WTC11 (cell line): ENCODE results near the gene AXDND1. TPM values are rescaled to one million over a fixed set of nuclear protein-coding genes. Genes with fewer than 3 reads are reported as not detected.

Experiments used
- ATAC-seq: fragments of 200-7000 bp; cut with Tn5 transposase; 2 replicates; pipeline ENCODE4 v1.10.0; 2021; ENCODE audit warnings: mild to moderate bottlenecking, moderate library complexity
- CTCF ChIA-PET: fragments of 300-600 bp; sonication (Branson Sonifier 250); formaldehyde crosslinking; loops from one replicate; lab custom pipeline; 2021; ENCODE audit warnings: antibody characterized with exemption; lab: Charles Lee
- POLR2A ChIA-PET: fragments of 350-600 bp; sonication (Branson Sonifier 250); formaldehyde crosslinking; loops from one replicate; lab custom pipeline; 2021; ENCODE audit warnings: antibody characterized with exemption; lab: Charles Lee
- DNase-seq: peaks from one replicate; pipeline ENCODE4 v3.0.0; 2021; ENCODE audit warnings: low spot score
- H3K27ac Mint-ChIP-seq: 2 replicates; pipeline ENCODE4 v1.8.0; 2021; ENCODE audit warnings: mixed read lengths
- H3K27me3 Mint-ChIP-seq: 2 replicates; pipeline ENCODE4 v1.8.0; 2021; ENCODE audit warnings: low read depth, mild to moderate bottlenecking, moderate library complexity, mixed read lengths
- H3K36me3 Mint-ChIP-seq: 2 replicates; pipeline ENCODE4 v1.8.0; 2021; ENCODE audit warnings: mixed read lengths
- H3K4me1 Mint-ChIP-seq: 2 replicates; pipeline ENCODE4 v1.8.0; 2022; ENCODE audit warnings: mixed read lengths
- H3K4me3 Mint-ChIP-seq: 2 replicates; pipeline ENCODE4 v1.8.0; 2021; ENCODE audit warnings: mild to moderate bottlenecking, moderate library complexity, mixed read lengths
- H3K9me3 Mint-ChIP-seq: 2 replicates; pipeline ENCODE4 v1.8.0; 2021; ENCODE audit warnings: mixed read lengths
- EMX1 ChIP-seq: fragments of 250-450 bp; sonication (Bioruptor Pico); IDR thresholded peaks from 2 replicates; pipeline ENCODE4 v1.8.0; 2021; ENCODE audit warnings: mild to moderate bottlenecking
- FOXP1 ChIP-seq: sonication (generic); formaldehyde crosslinking; IDR thresholded peaks from 2 replicates; pipeline ENCODE4 v1.8.0; 2022; ENCODE audit warnings: missing genetic modification reagents, mild to moderate bottlenecking, moderate library complexity, borderline replicate concordance
- JAZF1 ChIP-seq: fragments of 250-450 bp; sonication (Bioruptor Pico); IDR thresholded peaks from 2 replicates; pipeline ENCODE4 v1.9.0; 2021; ENCODE audit warnings: moderate library complexity, mild to moderate bottlenecking, inconsistent platforms
- MXD4 ChIP-seq: fragments of 250-450 bp; sonication (Bioruptor Pico); IDR thresholded peaks from 2 replicates; pipeline ENCODE4 v1.8.0; 2021; ENCODE audit warnings: mild to moderate bottlenecking, moderate library complexity, borderline replicate concordance
- NFYB ChIP-seq: sonication (generic); formaldehyde crosslinking; conservative IDR thresholded peaks from 2 replicates; pipeline ENCODE4 v1.8.0; 2022; ENCODE audit warnings: low read depth, missing genetic modification reagents
- PRRX2 ChIP-seq: fragments of 250-450 bp; sonication (Bioruptor Pico); IDR thresholded peaks from 2 replicates; pipeline ENCODE4 v1.8.0; 2021; ENCODE audit warnings: mild to moderate bottlenecking
- SP1 ChIP-seq: sonication (generic); formaldehyde crosslinking; conservative IDR thresholded peaks from 2 replicates; pipeline ENCODE4 v1.8.1; 2022; ENCODE audit warnings: missing genetic modification reagents
- TEAD4 ChIP-seq: sonication (generic); formaldehyde crosslinking; IDR thresholded peaks from 2 replicates; pipeline ENCODE4 v1.8.0; 2022; ENCODE audit warnings: mild to moderate bottlenecking, missing genetic modification reagents
- TP53 ChIP-seq: sonication (generic); formaldehyde crosslinking; IDR thresholded peaks from 2 replicates; pipeline ENCODE4 v1.8.1; 2023; ENCODE audit warnings: mild to moderate bottlenecking, missing genetic modification reagents
- ZNF232 ChIP-seq: sonication (generic); formaldehyde crosslinking; IDR thresholded peaks from 2 replicates; pipeline ENCODE4 v1.8.0; 2022; ENCODE audit warnings: mild to moderate bottlenecking, missing genetic modification reagents
- ZNF263 ChIP-seq: sonication (generic); formaldehyde crosslinking; IDR thresholded peaks from 2 replicates; pipeline ENCODE4 v1.8.1; 2022; ENCODE audit warnings: low read depth, mild to moderate bottlenecking, moderate library complexity, missing genetic modification reagents
- ZNF396 ChIP-seq: fragments of 250-450 bp; sonication (Bioruptor Pico); IDR thresholded peaks from 2 replicates; pipeline ENCODE4 v1.8.0; 2021; ENCODE audit warnings: mild to moderate bottlenecking, moderate library complexity, borderline replicate concordance
- ZNF671 ChIP-seq: fragments of 250-450 bp; sonication (Bioruptor Pico); IDR thresholded peaks from 2 replicates; pipeline ENCODE4 v1.8.0; 2021; ENCODE audit warnings: mild to moderate bottlenecking
- total RNA-seq: library from RNA; stranded (reverse); gene quantifications from 3 replicates; pipeline ENCODE4 v1.2.3, GENCODE V29; 2021
- TF ChIP-seq, protein P1 (sequence below): sonication (generic); formaldehyde crosslinking; IDR thresholded peaks from 2 replicates; pipeline ENCODE4 v1.8.1; 2022; ENCODE audit warnings: mild to moderate bottlenecking, moderate library complexity, missing genetic modification reagents
- TF ChIP-seq, protein P2 (sequence below): sonication (generic); formaldehyde crosslinking; IDR thresholded peaks from 2 replicates; pipeline ENCODE4 v1.8.1; 2022; ENCODE audit warnings: low read depth, missing genetic modification reagents, borderline replicate concordance
- TF ChIP-seq, protein P3 (sequence below): sonication (generic); formaldehyde crosslinking; IDR thresholded peaks from 2 replicates; pipeline ENCODE4 v1.8.1; 2023; ENCODE audit warnings: mild to moderate bottlenecking, missing genetic modification reagents, moderate library complexity
- TF ChIP-seq, protein P4 (sequence below): sonication (generic); formaldehyde crosslinking; IDR thresholded peaks from 2 replicates; pipeline ENCODE4 v1.8.0; 2022; ENCODE audit warnings: mild to moderate bottlenecking, missing genetic modification reagents
- TF ChIP-seq, protein P5 (sequence below): fragments of 250-450 bp; sonication (Bioruptor Pico); conservative IDR thresholded peaks from 2 replicates; pipeline ENCODE4 v1.9.0; 2021; ENCODE audit warnings: mild to moderate bottlenecking
- TF ChIP-seq, protein P6 (sequence below): fragments of 250-450 bp; sonication (Bioruptor Pico); IDR thresholded peaks from 2 replicates; pipeline ENCODE4 v2.1.2; 2022; ENCODE audit warnings: mild to moderate bottlenecking, moderate library complexity
- TF ChIP-seq, protein P7 (sequence below): fragments of 250-450 bp; sonication (Bioruptor Pico); IDR thresholded peaks from 2 replicates; pipeline ENCODE4 v1.9.0; 2021; ENCODE audit warnings: mild to moderate bottlenecking

The AXDND1 gene
- total RNA-seq, 1 experiment from 2014 or later: not detected

DNA sequence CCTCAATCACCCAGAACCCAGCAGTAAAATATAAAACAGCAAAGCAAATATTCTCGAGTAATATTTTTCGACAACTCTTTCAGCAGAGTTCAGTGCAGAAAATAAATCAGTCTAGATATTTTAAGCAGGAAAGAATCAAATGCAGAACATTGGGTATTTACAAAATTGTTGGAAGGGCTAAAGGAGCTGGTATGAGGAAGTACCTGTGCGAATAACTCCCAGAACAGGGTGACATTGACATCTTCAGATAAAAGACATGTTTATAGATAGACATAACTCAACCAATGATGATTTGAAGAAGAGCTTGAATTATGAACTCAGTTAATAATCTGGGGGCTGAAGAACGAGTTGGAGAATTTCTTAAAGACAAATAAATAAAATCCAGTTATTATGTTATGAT is 6.4 kb downstream of the AXDND1 start (continued):
- TF ChIP-seq MXD4: no peak
- no peak for TF ChIP-seq ZNF232 (CRISPR knock-in tag)
- no peak for TF ChIP-seq NFYB
- TF ChIP-seq FOXP1: no peak
- TF ChIP-seq, protein P1, sequence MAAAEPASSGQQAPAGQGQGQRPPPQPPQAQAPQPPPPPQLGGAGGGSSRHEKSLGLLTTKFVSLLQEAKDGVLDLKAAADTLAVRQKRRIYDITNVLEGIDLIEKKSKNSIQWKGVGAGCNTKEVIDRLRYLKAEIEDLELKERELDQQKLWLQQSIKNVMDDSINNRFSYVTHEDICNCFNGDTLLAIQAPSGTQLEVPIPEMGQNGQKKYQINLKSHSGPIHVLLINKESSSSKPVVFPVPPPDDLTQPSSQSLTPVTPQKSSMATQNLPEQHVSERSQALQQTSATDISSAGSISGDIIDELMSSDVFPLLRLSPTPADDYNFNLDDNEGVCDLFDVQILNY: no peak
- TF ChIP-seq, protein P2, sequence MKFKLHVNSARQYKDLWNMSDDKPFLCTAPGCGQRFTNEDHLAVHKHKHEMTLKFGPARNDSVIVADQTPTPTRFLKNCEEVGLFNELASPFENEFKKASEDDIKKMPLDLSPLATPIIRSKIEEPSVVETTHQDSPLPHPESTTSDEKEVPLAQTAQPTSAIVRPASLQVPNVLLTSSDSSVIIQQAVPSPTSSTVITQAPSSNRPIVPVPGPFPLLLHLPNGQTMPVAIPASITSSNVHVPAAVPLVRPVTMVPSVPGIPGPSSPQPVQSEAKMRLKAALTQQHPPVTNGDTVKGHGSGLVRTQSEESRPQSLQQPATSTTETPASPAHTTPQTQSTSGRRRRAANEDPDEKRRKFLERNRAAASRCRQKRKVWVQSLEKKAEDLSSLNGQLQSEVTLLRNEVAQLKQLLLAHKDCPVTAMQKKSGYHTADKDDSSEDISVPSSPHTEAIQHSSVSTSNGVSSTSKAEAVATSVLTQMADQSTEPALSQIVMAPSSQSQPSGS (CRISPR knock-in tag): no peak
- TF ChIP-seq, protein P3, sequence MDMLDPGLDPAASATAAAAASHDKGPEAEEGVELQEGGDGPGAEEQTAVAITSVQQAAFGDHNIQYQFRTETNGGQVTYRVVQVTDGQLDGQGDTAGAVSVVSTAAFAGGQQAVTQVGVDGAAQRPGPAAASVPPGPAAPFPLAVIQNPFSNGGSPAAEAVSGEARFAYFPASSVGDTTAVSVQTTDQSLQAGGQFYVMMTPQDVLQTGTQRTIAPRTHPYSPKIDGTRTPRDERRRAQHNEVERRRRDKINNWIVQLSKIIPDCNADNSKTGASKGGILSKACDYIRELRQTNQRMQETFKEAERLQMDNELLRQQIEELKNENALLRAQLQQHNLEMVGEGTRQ (CRISPR knock-in tag): no peak
- TF ChIP-seq TP53 (CRISPR knock-in tag): no peak
- TF ChIP-seq, protein P4, sequence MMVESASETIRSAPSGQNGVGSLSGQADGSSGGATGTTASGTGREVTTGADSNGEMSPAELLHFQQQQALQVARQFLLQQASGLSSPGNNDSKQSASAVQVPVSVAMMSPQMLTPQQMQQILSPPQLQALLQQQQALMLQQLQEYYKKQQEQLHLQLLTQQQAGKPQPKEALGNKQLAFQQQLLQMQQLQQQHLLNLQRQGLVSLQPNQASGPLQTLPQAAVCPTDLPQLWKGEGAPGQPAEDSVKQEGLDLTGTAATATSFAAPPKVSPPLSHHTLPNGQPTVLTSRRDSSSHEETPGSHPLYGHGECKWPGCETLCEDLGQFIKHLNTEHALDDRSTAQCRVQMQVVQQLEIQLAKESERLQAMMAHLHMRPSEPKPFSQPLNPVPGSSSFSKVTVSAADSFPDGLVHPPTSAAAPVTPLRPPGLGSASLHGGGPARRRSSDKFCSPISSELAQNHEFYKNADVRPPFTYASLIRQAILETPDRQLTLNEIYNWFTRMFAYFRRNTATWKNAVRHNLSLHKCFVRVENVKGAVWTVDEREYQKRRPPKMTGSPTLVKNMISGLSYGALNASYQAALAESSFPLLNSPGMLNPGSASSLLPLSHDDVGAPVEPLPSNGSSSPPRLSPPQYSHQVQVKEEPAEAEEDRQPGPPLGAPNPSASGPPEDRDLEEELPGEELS (CRISPR knock-in tag): no peak
- no peak for TF ChIP-seq ZNF263 (CRISPR knock-in tag)

DNA sequence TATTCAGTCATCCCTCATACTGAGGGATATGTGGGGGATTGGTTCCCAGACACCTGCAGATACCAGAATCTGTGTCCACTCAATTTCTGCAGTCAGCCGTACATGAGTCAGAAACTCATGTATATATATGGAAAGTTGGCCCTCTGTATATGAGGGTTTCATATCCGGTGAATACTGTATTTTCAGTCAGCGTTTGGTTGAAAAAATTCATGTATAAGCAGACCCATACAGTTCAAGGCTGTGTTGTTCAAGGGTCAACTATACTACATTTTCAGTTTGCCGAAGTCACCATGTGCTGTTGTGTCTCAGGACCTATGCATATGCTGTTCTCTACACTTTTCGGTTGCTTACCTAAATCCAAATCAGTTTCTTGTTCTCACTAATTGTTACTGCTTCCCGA is 10.5 kb downstream of the AXDND1 start:
- Mint-ChIP-seq H3K9me3 (no peaks in the 10 kb centered on the region), H3K4me3 (no peak overlapping the region), H3K27me3 (no peaks in the 10 kb centered on the region), H3K36me3 (no peaks in the 10 kb centered on the region), H3K4me1 (no peaks in the 10 kb centered on the region), H3K27ac (no peak overlapping the region)
- TF ChIP-seq TEAD4 (CRISPR knock-in tag): no peak
- no peak for TF ChIP-seq ZNF671 (CRISPR knock-in tag)
- POLR2A ChIA-PET: no interaction called here
- CTCF ChIA-PET: no interaction called here
- no peak for DNase-seq
- ATAC-seq: no peak

DNA sequence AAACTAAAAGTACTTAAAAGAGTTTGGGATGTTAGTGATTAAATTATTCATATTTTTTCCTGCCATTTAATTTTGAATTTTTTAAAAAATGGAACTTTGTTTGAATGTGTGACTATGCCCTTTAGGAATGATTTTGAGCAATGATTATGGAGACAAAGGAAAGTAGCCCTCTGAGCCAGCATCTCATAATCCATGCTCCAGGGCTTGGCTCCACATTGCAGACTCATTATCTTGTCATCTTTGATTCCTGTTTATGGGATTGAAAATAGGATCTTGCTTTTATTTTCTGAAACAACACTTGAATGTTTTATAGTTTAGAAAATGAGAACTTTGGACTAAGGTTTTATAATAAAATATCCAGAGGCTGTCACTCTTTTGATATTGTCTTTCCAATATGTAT is 14.5 kb downstream of the AXDND1 start:
- ChIA-PET CTCF (no interaction called here), POLR2A (no interaction called here)
- Mint-ChIP-seq H3K27ac (no peak overlapping the region), H3K36me3 (no peaks in the 10 kb centered on the region), H3K9me3 (no peaks in the 10 kb centered on the region), H3K27me3 (no peaks in the 10 kb centered on the region), H3K4me3 (no peak overlapping the region), H3K4me1 (no peaks in the 10 kb centered on the region)
- DNase-seq: no peak
- ATAC-seq: no peak
- TF ChIP-seq ZNF396 (no peak), TP53 (CRISPR knock-in tag) (no peak)
- TF ChIP-seq, protein P5, sequence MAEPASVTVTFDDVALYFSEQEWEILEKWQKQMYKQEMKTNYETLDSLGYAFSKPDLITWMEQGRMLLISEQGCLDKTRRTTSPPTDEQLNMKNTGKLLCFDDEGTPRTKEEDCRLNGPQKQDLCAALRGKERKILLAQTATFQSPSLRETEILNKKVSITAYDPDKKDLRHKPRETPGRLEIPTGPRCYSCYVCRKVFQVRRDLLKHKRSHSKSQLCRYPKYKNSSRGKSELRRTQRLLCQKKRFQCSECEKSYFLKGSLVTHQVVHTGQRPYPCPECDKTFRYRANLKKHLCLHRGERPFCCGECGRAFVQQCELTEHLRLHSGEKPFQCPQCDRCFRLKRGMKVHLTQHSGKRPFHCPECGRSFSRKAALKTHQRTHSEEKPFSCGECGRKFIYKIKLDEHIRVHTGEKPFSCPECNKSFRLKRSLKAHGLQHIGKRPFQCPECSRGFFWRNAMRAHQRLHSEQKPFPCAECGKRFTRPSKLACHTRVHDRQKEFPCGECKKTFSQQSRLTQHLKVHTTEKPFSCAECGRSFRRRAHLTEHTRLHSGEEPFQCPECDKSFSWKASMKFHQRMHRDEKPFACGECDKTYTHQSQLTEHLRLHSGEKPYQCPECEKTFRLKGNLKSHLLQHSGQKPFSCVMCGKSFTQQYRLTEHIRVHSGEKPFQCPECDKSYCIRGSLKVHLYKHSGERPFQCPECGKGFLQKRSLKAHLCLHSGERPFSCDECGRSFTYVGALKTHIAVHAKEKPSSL (CRISPR knock-in tag): no peak

DNA sequence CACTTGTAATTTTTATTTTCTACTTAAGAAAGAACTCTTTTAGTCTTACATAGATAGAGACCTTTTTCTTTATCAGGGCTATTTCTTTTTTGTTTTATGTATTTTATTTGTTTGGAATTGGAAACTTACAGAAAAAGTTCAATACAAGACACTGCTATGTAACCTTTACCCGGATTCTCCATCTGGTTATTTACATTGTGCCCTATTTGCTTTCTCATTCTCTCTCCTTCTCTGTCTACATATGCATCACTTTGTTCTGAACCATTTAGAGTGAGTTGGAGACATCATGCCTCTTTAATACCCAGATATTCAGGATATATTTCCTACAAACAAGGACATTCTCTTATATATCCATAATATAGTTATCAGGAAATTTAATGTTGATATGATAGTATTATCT is 18.3 kb downstream of the AXDND1 start:
- H3K36me3 Mint-ChIP-seq: no peaks in the 10 kb centered on the region
- CTCF ChIA-PET: no interaction called here
- TF ChIP-seq, protein P6, sequence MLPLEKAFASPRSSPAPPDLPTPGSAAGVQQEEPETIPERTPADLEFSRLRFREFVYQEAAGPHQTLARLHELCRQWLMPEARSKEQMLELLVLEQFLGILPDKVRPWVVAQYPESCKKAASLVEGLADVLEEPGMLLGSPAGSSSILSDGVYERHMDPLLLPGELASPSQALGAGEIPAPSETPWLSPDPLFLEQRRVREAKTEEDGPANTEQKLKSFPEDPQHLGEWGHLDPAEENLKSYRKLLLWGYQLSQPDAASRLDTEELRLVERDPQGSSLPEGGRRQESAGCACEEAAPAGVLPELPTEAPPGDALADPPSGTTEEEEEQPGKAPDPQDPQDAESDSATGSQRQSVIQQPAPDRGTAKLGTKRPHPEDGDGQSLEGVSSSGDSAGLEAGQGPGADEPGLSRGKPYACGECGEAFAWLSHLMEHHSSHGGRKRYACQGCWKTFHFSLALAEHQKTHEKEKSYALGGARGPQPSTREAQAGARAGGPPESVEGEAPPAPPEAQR (CRISPR knock-in tag): no peak
- TF ChIP-seq EMX1 (CRISPR knock-in tag): no peak
- TF ChIP-seq, protein P7, sequence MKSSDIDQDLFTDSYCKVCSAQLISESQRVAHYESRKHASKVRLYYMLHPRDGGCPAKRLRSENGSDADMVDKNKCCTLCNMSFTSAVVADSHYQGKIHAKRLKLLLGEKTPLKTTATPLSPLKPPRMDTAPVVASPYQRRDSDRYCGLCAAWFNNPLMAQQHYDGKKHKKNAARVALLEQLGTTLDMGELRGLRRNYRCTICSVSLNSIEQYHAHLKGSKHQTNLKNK: no peak
- no peak for TF ChIP-seq JAZF1
- no peak for TF ChIP-seq PRRX2
- TF ChIP-seq SP1: no peak

More for the DNA sequence above, 18.3 kb downstream of the AXDND1 start:
- DNase-seq (no peak), ATAC-seq (no peak)
- no peaks in the 10 kb centered on the region for H3K27me3 Mint-ChIP-seq
- no peaks in the 10 kb centered on the region for H3K9me3 Mint-ChIP-seq
- no peak overlapping the region for H3K4me3 Mint-ChIP-seq
- H3K27ac Mint-ChIP-seq: no peak overlapping the region
- POLR2A ChIA-PET: no interaction called here
- no peaks in the 10 kb centered on the region for H3K4me1 Mint-ChIP-seq
